ENCODE measurements around the gene RASA2. TPM values are rescaled to one million over a fixed set of nuclear protein-coding genes. Genes with fewer than 3 reads are reported as not detected.

The RASA2 gene
- total RNA-seq, 3 donors from 2014 or later: 15.5 to 22.5 (median 21.7) TPM

GRCh38 chr3:141448606-141449220 is 38.1 kb upstream of the RASA2 start:
- Histone ChIP-seq H3K36me3 (ENCODE audit: low read depth) (no peaks in the 10 kb centered on the region), H3K9me3 (no peaks in the 10 kb centered on the region), H3K4me3 (no peak overlapping the region), H3K4me1 (ENCODE audit: low read depth) (no peaks in the 10 kb centered on the region)
- intact Hi-C loops (cut with DNase I, micrococcal nuclease): no loop called here
- TF ChIP-seq, protein P1, sequence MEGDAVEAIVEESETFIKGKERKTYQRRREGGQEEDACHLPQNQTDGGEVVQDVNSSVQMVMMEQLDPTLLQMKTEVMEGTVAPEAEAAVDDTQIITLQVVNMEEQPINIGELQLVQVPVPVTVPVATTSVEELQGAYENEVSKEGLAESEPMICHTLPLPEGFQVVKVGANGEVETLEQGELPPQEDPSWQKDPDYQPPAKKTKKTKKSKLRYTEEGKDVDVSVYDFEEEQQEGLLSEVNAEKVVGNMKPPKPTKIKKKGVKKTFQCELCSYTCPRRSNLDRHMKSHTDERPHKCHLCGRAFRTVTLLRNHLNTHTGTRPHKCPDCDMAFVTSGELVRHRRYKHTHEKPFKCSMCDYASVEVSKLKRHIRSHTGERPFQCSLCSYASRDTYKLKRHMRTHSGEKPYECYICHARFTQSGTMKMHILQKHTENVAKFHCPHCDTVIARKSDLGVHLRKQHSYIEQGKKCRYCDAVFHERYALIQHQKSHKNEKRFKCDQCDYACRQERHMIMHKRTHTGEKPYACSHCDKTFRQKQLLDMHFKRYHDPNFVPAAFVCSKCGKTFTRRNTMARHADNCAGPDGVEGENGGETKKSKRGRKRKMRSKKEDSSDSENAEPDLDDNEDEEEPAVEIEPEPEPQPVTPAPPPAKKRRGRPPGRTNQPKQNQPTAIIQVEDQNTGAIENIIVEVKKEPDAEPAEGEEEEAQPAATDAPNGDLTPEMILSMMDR (IDR thresholded peaks at IDR 0.05): no peak
- no peak for ATAC-seq
- DNase-seq: no peak

DNA sequence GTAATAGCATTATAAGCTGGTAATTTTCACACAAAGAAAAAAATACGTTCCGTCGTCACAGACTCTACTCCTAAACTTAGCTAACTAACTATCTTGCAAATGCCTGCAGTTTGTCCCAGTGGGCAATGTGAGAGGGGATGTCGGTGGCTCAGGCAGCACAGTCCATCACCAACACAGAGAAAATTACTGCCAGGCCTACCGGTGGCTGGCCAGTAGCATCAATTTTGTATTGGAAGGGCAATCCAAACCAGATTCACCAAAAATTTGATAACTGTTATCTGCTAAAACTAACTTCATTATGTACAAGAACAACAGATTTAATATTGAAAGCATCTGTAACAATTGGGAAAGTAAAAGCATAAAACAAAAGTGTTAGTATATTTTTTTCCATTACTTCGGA is 37.4 kb upstream of the RASA2 start:
- TF ChIP-seq, protein P1 (IDR thresholded peaks at IDR 0.05): no peak
- DNase-seq (no peak), ATAC-seq (no peak)
- intact Hi-C loops (cut with DNase I, micrococcal nuclease): no loop called here
- H3K4me1 ChIP-seq (ENCODE audit: low read depth): no peaks in the 10 kb centered on the region
- H3K9me3 ChIP-seq: no peaks in the 10 kb centered on the region
- H3K4me3 ChIP-seq: no peak overlapping the region
- no peaks in the 10 kb centered on the region for H3K36me3 ChIP-seq (ENCODE audit: low read depth)

- TF ChIP-seq, protein P1 (IDR thresholded peaks at IDR 0.05): no peak
- ATAC-seq: no peak
- H3K9me3 ChIP-seq: no peaks in the 10 kb centered on the region
These were observed 36.0 kb upstream of the RASA2 start for GRCh38 chr3:141450727-141451375.

GRCh38 chr3:141452045-141452444 is 34.8 kb upstream of the RASA2 start:
- DNase-seq: peak in 1 of 3 donors; percentile 67
- Histone ChIP-seq H3K4me1 (ENCODE audit: low read depth) (no peaks in the 10 kb centered on the region), H3K36me3 (ENCODE audit: low read depth) (no peaks in the 10 kb centered on the region)

More at GRCh38 chr3:141450727-141451375, 36.0 kb upstream of the RASA2 start:
- intact Hi-C loops (cut with DNase I, micrococcal nuclease): loop anchor here (5.0 kb wide), 3 partner anchors 89 to 144 kb away; no protein-coding TSS in a partner anchor
- no peak for DNase-seq
- H3K4me3 ChIP-seq: no peak overlapping the region
- no peaks in the 10 kb centered on the region for H3K4me1 ChIP-seq (ENCODE audit: low read depth)
- H3K36me3 ChIP-seq (ENCODE audit: low read depth): no peaks in the 10 kb centered on the region

DNA sequence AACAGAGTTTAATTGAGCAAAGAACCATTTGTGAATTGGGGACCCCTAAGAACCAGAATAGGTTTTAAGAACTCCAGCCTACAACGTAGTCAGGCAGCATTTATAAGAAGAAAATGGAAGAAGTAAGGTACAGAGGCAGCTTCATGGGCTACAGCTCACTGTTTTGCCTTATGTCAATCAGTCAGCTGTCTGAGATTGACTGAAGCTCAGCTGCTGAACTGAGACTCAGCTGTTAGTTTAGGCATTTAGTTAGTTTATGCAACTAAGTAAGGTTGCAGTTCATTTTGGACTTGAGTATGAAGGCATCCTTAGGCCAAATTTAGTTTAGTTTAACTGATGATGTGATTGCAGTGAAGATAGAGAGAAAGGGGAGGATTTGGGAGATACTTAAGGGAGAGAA is 34.1 kb upstream of the RASA2 start:
- TF ChIP-seq, protein P1 (IDR thresholded peaks at IDR 0.05): no peak
- no peak overlapping the region for H3K4me3 ChIP-seq

More at GRCh38 chr3:141452045-141452444, 34.8 kb upstream of the RASA2 start:
- Histone ChIP-seq H3K4me3 (no peak overlapping the region), H3K9me3 (no peaks in the 10 kb centered on the region)
- intact Hi-C loops (cut with DNase I, micrococcal nuclease): loop anchor here (5.0 kb wide), 3 partner anchors 90 to 145 kb away; no protein-coding TSS in a partner anchor
- peak; percentile 81 for ATAC-seq
- TF ChIP-seq, protein P1 (IDR thresholded peaks at IDR 0.05): peak; percentile 15

More for the DNA sequence above, 34.1 kb upstream of the RASA2 start:
- no peak for DNase-seq
- ATAC-seq: no peak
- intact Hi-C loops (cut with DNase I, micrococcal nuclease): loop anchor here (5.0 kb wide), 3 partner anchors 90 to 145 kb away; no protein-coding TSS in a partner anchor
- Histone ChIP-seq H3K4me1 (ENCODE audit: low read depth) (no peaks in the 10 kb centered on the region), H3K9me3 (no peaks in the 10 kb centered on the region), H3K36me3 (ENCODE audit: low read depth) (no peaks in the 10 kb centered on the region)

All from mucosa of descending colon (tissue), 3 donors.